Type B pancreatic cell (in vitro differentiated cells): ENCODE results near the gene FUS. TPM values are rescaled to one million over a fixed set of nuclear protein-coding genes. Genes with fewer than 3 reads are reported as not detected.

ENCODE experiments used
- DNase-seq: peaks from one replicate; pipeline ENCODE4 v3.0.0; 2021; ENCODE audit warnings: mixed read lengths; ENCODE audit not compliant: unreplicated experiment; ENCODE audit errors: extremely low spot score
- H3K27ac Mint-ChIP-seq: 2 replicates; pipeline ENCODE4 v1.8.0; 2021; ENCODE audit warnings: mild to moderate bottlenecking, mixed read lengths
- H3K27me3 Mint-ChIP-seq: 2 replicates; pipeline ENCODE4 v1.8.0; 2021; ENCODE audit warnings: mixed read lengths
- H3K36me3 Mint-ChIP-seq: 2 replicates; pipeline ENCODE4 v1.8.0; 2021; ENCODE audit warnings: mixed read lengths
- H3K4me1 Mint-ChIP-seq: one replicate; pipeline ENCODE4 v1.8.0; 2021; ENCODE audit warnings: mixed read lengths; ENCODE audit not compliant: unreplicated experiment
- H3K4me3 Mint-ChIP-seq: 2 replicates; pipeline ENCODE4 v1.8.0; 2021; ENCODE audit warnings: mild to moderate bottlenecking, mixed read lengths
- H3K9me3 Mint-ChIP-seq: 2 replicates; pipeline ENCODE4 v1.8.0; 2021; ENCODE audit warnings: mixed read lengths
- total RNA-seq: library from RNA; stranded (reverse); gene quantifications from 2 replicates; pipeline ENCODE4 v1.2.1, GENCODE V29; 2021; ENCODE audit warnings: low replicate concordance
- TF ChIP-seq, protein P1 (sequence below): fragments of 200-600 bp; sonication (generic); conservative IDR thresholded peaks from 2 replicates; pipeline ENCODE4 v1.5.0; 2021; ENCODE audit warnings: antibody characterized with exemption, mild to moderate bottlenecking

Gene FUS
- total RNA-seq, 1 donor from 2014 or later, result 654 TPM

DNA sequence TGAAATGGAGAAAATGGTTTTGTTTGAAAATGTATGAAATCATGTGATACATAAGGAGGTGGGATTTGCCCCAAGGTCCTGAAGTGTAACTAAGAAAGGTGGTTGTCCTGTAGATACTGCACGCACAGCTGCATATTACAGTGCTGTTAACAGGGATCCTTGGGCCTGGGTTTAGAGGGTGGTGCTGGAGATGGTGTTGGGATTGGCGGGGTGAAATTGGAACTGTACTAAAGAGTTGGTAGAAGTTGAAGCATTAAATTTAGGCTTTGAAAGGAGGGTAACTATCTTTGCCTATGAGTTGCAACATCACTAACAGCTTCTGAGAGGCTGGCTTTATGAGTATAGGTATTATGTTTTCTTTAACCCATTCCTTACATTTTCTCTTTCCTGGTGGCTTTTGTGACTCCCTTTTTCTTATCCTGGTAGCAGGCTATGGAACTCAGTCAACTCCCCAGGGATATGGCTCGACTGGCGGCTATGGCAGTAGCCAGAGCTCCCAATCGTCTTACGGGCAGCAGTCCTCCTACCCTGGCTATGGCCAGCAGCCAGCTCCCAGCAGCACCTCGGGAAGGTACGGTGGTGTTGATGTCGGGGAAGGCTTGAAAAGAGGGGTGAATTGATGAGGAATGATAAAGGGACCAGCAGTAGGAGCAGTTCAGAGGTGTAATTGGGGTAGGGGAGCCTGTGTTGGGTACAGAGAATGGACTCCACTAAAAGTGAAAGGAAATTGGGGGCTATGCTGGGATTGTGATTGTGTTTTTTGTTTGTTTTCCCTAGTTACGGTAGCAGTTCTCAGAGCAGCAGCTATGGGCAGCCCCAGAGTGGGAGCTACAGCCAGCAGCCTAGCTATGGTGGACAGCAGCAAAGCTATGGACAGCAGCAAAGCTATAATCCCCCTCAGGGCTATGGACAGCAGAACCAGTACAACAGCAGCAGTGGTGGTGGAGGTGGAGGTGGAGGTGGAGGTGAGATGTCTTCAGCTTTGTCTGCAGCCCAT lies 3.8 kb downstream of the FUS start:
- Mint-ChIP-seq H3K27me3 (no peaks in the 10 kb centered on the region), H3K36me3 (peaks cover 68% of the 10 kb centered on the region), H3K4me1 (peaks cover 31% of the 10 kb centered on the region), H3K27ac (peak overlapping the region; percentile 72), H3K9me3 (no peaks in the 10 kb centered on the region), H3K4me3 (peak overlapping the region; percentile 75)
- DNase-seq, result no peak
- TF ChIP-seq, protein P1, sequence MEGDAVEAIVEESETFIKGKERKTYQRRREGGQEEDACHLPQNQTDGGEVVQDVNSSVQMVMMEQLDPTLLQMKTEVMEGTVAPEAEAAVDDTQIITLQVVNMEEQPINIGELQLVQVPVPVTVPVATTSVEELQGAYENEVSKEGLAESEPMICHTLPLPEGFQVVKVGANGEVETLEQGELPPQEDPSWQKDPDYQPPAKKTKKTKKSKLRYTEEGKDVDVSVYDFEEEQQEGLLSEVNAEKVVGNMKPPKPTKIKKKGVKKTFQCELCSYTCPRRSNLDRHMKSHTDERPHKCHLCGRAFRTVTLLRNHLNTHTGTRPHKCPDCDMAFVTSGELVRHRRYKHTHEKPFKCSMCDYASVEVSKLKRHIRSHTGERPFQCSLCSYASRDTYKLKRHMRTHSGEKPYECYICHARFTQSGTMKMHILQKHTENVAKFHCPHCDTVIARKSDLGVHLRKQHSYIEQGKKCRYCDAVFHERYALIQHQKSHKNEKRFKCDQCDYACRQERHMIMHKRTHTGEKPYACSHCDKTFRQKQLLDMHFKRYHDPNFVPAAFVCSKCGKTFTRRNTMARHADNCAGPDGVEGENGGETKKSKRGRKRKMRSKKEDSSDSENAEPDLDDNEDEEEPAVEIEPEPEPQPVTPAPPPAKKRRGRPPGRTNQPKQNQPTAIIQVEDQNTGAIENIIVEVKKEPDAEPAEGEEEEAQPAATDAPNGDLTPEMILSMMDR, result no peak

DNA sequence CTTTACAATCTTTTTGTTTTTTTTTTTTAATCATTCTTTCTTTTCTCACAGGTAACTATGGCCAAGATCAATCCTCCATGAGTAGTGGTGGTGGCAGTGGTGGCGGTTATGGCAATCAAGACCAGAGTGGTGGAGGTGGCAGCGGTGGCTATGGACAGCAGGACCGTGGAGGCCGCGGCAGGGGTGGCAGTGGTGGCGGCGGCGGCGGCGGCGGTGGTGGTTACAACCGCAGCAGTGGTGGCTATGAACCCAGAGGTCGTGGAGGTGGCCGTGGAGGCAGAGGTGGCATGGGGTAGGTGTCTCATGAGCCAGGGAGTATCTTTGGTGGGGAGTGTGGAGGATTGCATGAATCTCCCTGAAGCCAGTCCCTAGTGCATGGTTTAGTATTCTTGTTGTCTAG lies 4.9 kb downstream of the FUS start:
- H3K4me3 Mint-ChIP-seq, result peak overlapping the region; percentile 41
- H3K27ac Mint-ChIP-seq, result peak overlapping the region; percentile 25
- no peaks in the 10 kb centered on the region for H3K9me3 Mint-ChIP-seq
- no peak for DNase-seq
- H3K4me1 Mint-ChIP-seq, result peaks cover 29% of the 10 kb centered on the region
- H3K27me3 Mint-ChIP-seq, result no peaks in the 10 kb centered on the region
- TF ChIP-seq, protein P1, result no peak
- peaks cover 80% of the 10 kb centered on the region for H3K36me3 Mint-ChIP-seq

DNA sequence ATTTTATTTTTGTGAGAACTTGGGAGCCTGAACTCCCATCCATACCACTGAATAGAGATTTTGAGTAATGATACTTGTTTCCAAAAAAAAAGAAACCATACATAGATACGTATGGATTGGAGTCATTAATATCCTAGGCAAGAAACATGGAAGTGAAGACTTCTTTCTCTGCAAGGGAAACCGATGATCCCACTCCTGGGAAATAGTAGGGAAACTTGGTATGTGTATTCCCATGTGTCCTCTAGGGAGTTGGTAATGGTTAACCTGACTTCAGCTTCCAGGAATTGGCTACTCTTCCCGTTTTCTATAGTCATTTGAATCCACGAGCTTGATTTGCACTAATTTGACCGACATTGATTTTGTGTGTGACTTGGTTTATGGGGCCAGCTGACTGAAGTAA lies 5.4 kb downstream of the FUS start:
- no peaks in the 10 kb centered on the region for H3K9me3 Mint-ChIP-seq
- peaks cover 84% of the 10 kb centered on the region for H3K36me3 Mint-ChIP-seq
- peaks cover 27% of the 10 kb centered on the region for H3K4me1 Mint-ChIP-seq
- H3K27ac Mint-ChIP-seq, result peak overlapping the region; percentile 25
- H3K4me3 Mint-ChIP-seq, result no peak overlapping the region
- H3K27me3 Mint-ChIP-seq, result no peaks in the 10 kb centered on the region
- no peak for DNase-seq
- TF ChIP-seq, protein P1, result no peak

DNA sequence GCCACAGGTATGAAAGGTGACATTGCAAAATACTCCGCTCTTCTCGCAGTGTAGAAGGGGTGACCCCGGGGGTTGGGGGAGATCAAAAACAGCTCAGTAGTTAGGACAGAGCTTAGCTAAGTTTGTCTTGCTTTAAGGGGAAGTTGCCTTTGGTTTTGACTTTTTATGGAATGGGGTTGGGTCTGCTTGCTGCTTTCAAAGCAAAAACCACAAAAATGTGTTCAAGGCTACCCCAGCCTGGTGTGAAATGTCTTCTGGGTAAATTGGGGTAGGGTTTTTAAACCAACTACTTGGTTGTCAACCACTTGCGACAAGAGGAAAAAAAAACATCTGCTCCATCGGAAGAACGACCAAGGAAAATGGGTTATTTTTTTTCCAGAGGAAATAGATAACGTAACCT lies 6.2 kb downstream of the FUS start:
- no peak for DNase-seq
- no peaks in the 10 kb centered on the region for H3K9me3 Mint-ChIP-seq
- H3K27me3 Mint-ChIP-seq, result no peaks in the 10 kb centered on the region
- peak overlapping the region; percentile 27 for H3K4me3 Mint-ChIP-seq
- peaks cover 27% of the 10 kb centered on the region for H3K4me1 Mint-ChIP-seq
- peak overlapping the region; percentile 25 for H3K27ac Mint-ChIP-seq
- TF ChIP-seq, protein P1, result no peak
- H3K36me3 Mint-ChIP-seq, result peaks cover 90% of the 10 kb centered on the region

DNA sequence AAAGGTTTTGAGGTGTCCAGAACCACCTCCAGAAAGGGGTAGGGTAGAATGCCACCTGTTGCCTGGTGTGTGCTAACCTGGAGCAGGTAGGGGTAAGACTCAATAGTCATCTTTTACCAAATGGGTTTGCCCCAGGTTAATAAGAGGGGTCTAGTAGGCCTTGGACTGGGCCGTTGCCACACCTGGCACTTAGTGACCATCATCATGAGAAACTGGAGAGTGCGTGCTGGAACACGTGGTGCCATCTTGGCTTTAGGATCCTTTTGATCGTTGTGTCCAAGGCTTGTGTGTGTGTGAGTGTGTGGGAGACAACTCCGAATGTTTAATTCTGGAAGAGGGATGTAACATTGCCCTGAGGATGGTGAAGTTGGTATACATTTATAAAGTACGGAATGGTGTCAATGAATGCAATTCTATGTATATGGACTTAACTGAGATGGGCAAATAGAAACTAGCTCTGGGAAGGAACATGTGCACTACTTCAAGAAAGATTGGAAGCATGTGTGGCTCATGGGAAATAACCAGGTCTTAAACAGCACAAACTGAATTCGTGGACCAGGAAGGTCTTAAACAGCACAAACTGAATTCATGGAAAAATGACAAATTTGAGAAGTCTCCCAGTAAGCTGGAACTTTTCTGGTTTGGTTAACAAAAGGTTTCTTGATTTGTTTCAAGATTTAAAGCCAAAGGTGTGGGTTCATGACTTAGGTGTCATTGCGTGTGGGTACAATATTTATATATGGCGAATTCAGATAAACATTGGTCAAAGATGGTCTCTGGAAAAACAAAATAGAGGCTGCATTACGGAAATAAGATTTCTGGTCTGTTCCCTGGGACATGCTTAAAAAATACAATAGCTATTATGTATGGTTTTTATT lies 7.2 kb downstream of the FUS start:
- H3K36me3 Mint-ChIP-seq, result peaks cover 93% of the 10 kb centered on the region
- no peaks in the 10 kb centered on the region for H3K27me3 Mint-ChIP-seq
- no peaks in the 10 kb centered on the region for H3K9me3 Mint-ChIP-seq
- no peak overlapping the region for H3K4me3 Mint-ChIP-seq
- TF ChIP-seq, protein P1, result no peak
- H3K27ac Mint-ChIP-seq, result peak overlapping the region; percentile 65
- DNase-seq, result no peak
- peaks cover 26% of the 10 kb centered on the region for H3K4me1 Mint-ChIP-seq
